ENCODE measurements around the gene LRMDA.

DNA sequence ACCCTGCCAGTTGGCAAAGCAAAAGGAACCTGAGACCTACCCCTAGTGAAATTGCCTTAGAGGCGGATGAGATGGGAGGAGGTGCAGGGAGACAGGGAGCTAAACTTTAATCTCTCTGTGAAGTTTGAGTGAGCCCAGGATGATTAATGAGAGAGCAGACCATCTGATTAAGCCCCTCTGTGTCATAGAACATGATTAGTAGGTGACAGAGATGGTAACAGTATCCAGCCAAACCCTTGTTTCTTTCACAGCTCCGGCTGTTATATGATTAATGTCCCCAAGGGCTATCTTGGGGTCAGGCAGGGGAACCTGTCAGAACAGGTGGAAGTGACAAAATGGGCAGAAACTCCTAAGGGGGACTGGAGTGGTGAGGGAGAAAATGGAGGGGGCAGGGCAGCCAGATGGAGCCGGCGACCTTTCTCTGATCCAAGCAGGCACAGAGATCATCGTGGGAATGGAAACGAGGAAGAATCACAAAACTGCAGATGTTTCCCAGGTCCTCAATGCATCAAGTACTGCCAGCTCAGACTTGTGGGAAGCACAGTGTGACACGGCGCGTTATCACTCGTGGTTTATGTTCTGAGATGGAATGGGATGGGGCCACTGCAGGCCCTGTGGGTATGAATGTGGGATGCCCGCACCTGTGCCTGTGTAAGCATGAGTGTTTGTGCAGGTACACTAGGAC, 684.2 kb downstream of the LRMDA start:
- TF ChIP-seq, protein P1, sequence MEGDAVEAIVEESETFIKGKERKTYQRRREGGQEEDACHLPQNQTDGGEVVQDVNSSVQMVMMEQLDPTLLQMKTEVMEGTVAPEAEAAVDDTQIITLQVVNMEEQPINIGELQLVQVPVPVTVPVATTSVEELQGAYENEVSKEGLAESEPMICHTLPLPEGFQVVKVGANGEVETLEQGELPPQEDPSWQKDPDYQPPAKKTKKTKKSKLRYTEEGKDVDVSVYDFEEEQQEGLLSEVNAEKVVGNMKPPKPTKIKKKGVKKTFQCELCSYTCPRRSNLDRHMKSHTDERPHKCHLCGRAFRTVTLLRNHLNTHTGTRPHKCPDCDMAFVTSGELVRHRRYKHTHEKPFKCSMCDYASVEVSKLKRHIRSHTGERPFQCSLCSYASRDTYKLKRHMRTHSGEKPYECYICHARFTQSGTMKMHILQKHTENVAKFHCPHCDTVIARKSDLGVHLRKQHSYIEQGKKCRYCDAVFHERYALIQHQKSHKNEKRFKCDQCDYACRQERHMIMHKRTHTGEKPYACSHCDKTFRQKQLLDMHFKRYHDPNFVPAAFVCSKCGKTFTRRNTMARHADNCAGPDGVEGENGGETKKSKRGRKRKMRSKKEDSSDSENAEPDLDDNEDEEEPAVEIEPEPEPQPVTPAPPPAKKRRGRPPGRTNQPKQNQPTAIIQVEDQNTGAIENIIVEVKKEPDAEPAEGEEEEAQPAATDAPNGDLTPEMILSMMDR (IDR thresholded peaks at IDR 0.05) = no peak
- no peak for TF ChIP-seq POLR2A (IDR thresholded peaks at IDR 0.05)
